HCT116 (cell line): ENCODE measurements around the gene PRR16. TPM values are rescaled to one million over a fixed set of nuclear protein-coding genes. Genes with fewer than 3 reads are reported as not detected.

Source experiments
- ATAC-seq: fragments of 200-7000 bp; cut with Tn5 transposase; 2 replicates; pipeline ENCODE4 v1.9.1; 2020; ENCODE audit warnings: mild to moderate bottlenecking, moderate library complexity
- BruUV-seq: library from RNA; stranded (reverse); fragments of 400-500 nt; replicated peaks from 2 replicates; lab custom pipeline; 2021; lab: Mats Ljungman, UMichigan
- CTCF ChIA-PET: fragments of 300-600 bp; sonication (Branson Sonifier 250); formaldehyde crosslinking; loops from one replicate; lab custom pipeline; 2021; ENCODE audit warnings: antibody characterized with exemption; lab: Charles Lee
- POLR2A ChIA-PET: fragments of 300-600, 350-600 bp; sonication (Branson Sonifier 250); formaldehyde crosslinking; loops from one replicate; lab custom pipeline; 2021; ENCODE audit warnings: antibody characterized with exemption; lab: Charles Lee
- RAD21 ChIA-PET, 2 experiments: fragments of 300-600 bp; sonication (Branson Sonifier 250); formaldehyde crosslinking; loops; one replicate each; lab custom pipeline; 2023; ENCODE audit warnings: low total read pairs in 2 of 2; ENCODE audit not compliant: uncharacterized antibody in 2 of 2, unreplicated experiment in 2 of 2, low non-redundant PET in 1 of 2; lab: Charles Lee
- DNase-seq: peaks from one replicate; pipeline ENCODE4 v3.0.0-alpha.2; 2010; ENCODE audit warnings: low read depth, low spot score
- H2AFZ ChIP-seq: fragments of 200-600 bp; shearing (Covaris generic), sonication (generic); 2 replicates; pipeline ENCODE4 v1.6.1; 2017; ENCODE audit warnings: low read depth, mixed run types, mixed read lengths, antibody characterized with exemption, low read length; ENCODE audit not compliant: poor library complexity, severe bottlenecking
- H3K27ac ChIP-seq: 2 replicates; pipeline ENCODE4 v1.5.1; 2012; ENCODE audit warnings: low read depth, low read length
- H3K27me3 ChIP-seq: fragments of 200-600 bp; sonication (generic); 2 replicates; pipeline ENCODE4 v1.6.1; 2016; ENCODE audit warnings: mixed run types, low read length, mixed read lengths; ENCODE audit not compliant: insufficient read depth
- H3K36me3 ChIP-seq, 2 experiments: fragments of 200-500 bp in 1 of 2; fragments of 200-600 bp in 1 of 2; sonication (Bioruptor generic) in 1 of 2; sonication (generic) in 1 of 2; 2 replicates each; pipeline versions ENCODE4 v1.5.1 to v1.6.1; 2014 to 2016; ENCODE audit warnings: low read length in 2 of 2, inconsistent platforms in 1 of 2, mixed read lengths in 1 of 2, mixed run types in 1 of 2; ENCODE audit not compliant: insufficient read depth in 2 of 2, control insufficient read depth in 1 of 2
- H3K4me1 ChIP-seq, 2 experiments: fragments of 200-600 bp in 1 of 2; sonication (generic) in 1 of 2; 2 replicates each; pipeline versions ENCODE4 v1.5.1 to v1.6.1; 2012 to 2017; ENCODE audit warnings: low read length in 2 of 2, inconsistent platforms in 1 of 2, mild to moderate bottlenecking in 1 of 2, mixed read lengths in 1 of 2, mixed run types in 1 of 2, moderate library complexity in 1 of 2; ENCODE audit not compliant: insufficient read depth in 2 of 2, control insufficient read depth in 1 of 2
- H3K4me2 ChIP-seq: fragments of 200-600 bp; sonication (generic); 2 replicates; pipeline ENCODE4 v1.6.1; 2017; ENCODE audit warnings: mixed run types, low read length, mixed read lengths
- H3K4me3 ChIP-seq, 2 experiments: fragments of 200-600 bp in 1 of 2; sonication (generic) in 1 of 2; replicated peaks in 1 of 2; 2 replicates each; pipeline ENCODE4 v1.5.1; 2011 to 2016; ENCODE audit warnings: low read length in 2 of 2, control low read depth in 1 of 2, low read depth in 1 of 2, mild to moderate bottlenecking in 1 of 2, mixed read lengths in 1 of 2, mixed run types in 1 of 2
- H3K79me2 ChIP-seq: fragments of 200-600 bp; sonication (generic); 2 replicates; pipeline ENCODE4 v1.6.1; 2017; ENCODE audit warnings: mild to moderate bottlenecking, mixed run types, low read length, moderate library complexity, mixed read lengths; ENCODE audit not compliant: insufficient read depth
- H3K9ac ChIP-seq: fragments of 200-600 bp; sonication (generic); 2 replicates; pipeline ENCODE4 v1.6.1; 2016; ENCODE audit warnings: low read length, mixed read lengths
- H3K9me2 ChIP-seq: fragments of 200-600 bp; sonication (generic), shearing (Covaris generic); 2 replicates; pipeline ENCODE4 v1.6.1; 2017; ENCODE audit warnings: mixed run types, mild to moderate bottlenecking, moderate library complexity; ENCODE audit not compliant: insufficient read depth
- H3K9me3 ChIP-seq, 2 experiments: fragments of 200-500 bp in 1 of 2; fragments of 200-600 bp in 1 of 2; sonication (Bioruptor generic) in 1 of 2; sonication (generic) in 1 of 2; 2 replicates each; pipeline ENCODE4 v1.6.1; 2014 to 2017; ENCODE audit warnings: low read length in 2 of 2, mixed read lengths in 2 of 2, inconsistent platforms in 1 of 2, low read depth in 1 of 2, mild to moderate bottlenecking in 1 of 2, mixed run types in 1 of 2, moderate library complexity in 1 of 2; ENCODE audit not compliant: control insufficient read depth in 1 of 2, insufficient read depth in 1 of 2
- H4K20me1 ChIP-seq: fragments of 200-600 bp; sonication (generic), shearing (Covaris generic); 2 replicates; pipeline ENCODE4 v1.6.1; 2017; ENCODE audit warnings: mixed run types, mild to moderate bottlenecking, moderate library complexity; ENCODE audit not compliant: insufficient read depth
- CBX3 ChIP-seq: IDR thresholded peaks from 2 replicates; pipeline ENCODE4 v1.6.1; 2012; ENCODE audit warnings: low read depth
- CEBPB ChIP-seq: IDR thresholded peaks from 2 replicates; pipeline ENCODE4 v1.6.1; 2012; ENCODE audit warnings: low read depth
- ELF1 ChIP-seq: IDR thresholded peaks from 2 replicates; pipeline ENCODE4 v1.6.1; 2012; ENCODE audit warnings: low read depth, borderline replicate concordance
- EZH2phosphoT487 ChIP-seq: fragments of 200-600 bp; IDR thresholded peaks from 2 replicates; pipeline ENCODE4 v1.6.1; 2018; ENCODE audit warnings: antibody characterized with exemption, borderline replicate concordance
- FOSL1 ChIP-seq: IDR thresholded peaks from 2 replicates; pipeline ENCODE4 v1.6.1; 2012; ENCODE audit warnings: low read depth
- POLR2A ChIP-seq: IDR thresholded peaks from 2 replicates; pipeline ENCODE4 v1.7.0; 2011; ENCODE audit warnings: borderline replicate concordance; ENCODE audit not compliant: insufficient read depth, insufficient read length; ENCODE audit errors: extremely low read depth
- SIN3A ChIP-seq: IDR thresholded peaks from 2 replicates; pipeline ENCODE4 v1.6.1; 2012; ENCODE audit warnings: low read depth
- SP1 ChIP-seq: IDR thresholded peaks from 2 replicates; pipeline ENCODE4 v1.6.1; 2012; ENCODE audit warnings: low read depth
- ZNF274 ChIP-seq: fragments of 200-500 bp; sonication (Bioruptor generic); IDR thresholded peaks from 2 replicates; pipeline ENCODE4 v1.6.1; 2014; ENCODE audit warnings: mild to moderate bottlenecking, low read depth, low read length, inconsistent platforms
- intact Hi-C: fragments of 100-400 bp; cut with micrococcal nuclease; formaldehyde crosslinking; loops from 2 replicates; pipeline ENCODE4 v1.10.0; 2022
- total RNA-seq: library from RNA; stranded (reverse); gene quantifications from one replicate; pipeline ENCODE4 v1.2.1, GENCODE V29; 2021; ENCODE audit not compliant: unreplicated experiment
- TF ChIP-seq, protein P1 (sequence below): IDR thresholded peaks from 2 replicates; pipeline ENCODE4 v1.6.1; 2012
- TF ChIP-seq, protein P2 (sequence below): IDR thresholded peaks from 2 replicates; pipeline ENCODE4 v1.6.1; 2012; ENCODE audit warnings: low read depth
- TF ChIP-seq, protein P3 (sequence below), 3 experiments: fragments of 200-600 bp in 1 of 3; sonication (generic) in 1 of 3; IDR thresholded peaks in 2 of 3; conservative IDR thresholded peaks in 1 of 3; 2 replicates each; pipeline ENCODE4 v1.5.1; 2012 to 2017; ENCODE audit warnings: low read depth in 2 of 3, low read length in 2 of 3, antibody characterized with exemption in 1 of 3, borderline replicate concordance in 1 of 3, control low read depth in 1 of 3, mild to moderate bottlenecking in 1 of 3, mixed read lengths in 1 of 3, mixed run types in 1 of 3, moderate library complexity in 1 of 3; ENCODE audit not compliant: insufficient read depth in 1 of 3
- TF ChIP-seq, protein P4 (sequence below): IDR thresholded peaks from 2 replicates; pipeline ENCODE4 v1.6.1; 2012

The PRR16 gene
- total RNA-seq, 1 experiment from 2014 or later: 0.42 TPM

DNA sequence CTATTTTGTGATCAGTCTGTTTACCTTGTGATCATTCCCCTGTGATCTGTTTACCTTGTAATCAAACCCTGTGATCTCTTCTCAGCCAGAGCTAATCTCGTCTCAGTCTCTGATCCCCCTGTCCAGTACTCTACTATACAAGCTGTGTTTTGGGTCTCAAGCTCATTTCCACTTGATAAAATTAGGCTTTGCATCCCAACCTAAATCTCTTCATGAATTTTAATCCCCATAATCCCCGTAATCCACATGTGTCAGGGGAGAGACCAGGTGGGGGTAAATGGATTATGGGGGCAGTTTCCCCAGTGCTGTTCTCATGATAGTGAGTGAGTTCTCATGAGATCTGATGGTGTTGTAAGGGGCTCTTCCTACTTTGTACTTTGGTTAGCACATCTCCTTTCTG lies 157.2 kb downstream of the PRR16 start:
- Histone ChIP-seq H3K79me2 (no peaks in the 10 kb centered on the region), H3K27ac (no peak overlapping the region), H3K4me2 (no peak overlapping the region), H3K36me3 (no peaks in the 10 kb centered on the region), H3K9me2 (peaks cover 4% of the 10 kb centered on the region; the same call in 1 of the 2 replicates), H3K9ac (no peak overlapping the region), H2AFZ (no peak overlapping the region), H3K27me3 (no peaks in the 10 kb centered on the region), H3K9me3 (no peaks in the 10 kb centered on the region)
- ChIA-PET POLR2A (no interaction called here), CTCF (no interaction called here), RAD21 (no interaction called here)
- DNase-seq: no peak
- intact Hi-C loops: no loop called here
- TF ChIP-seq ZNF274 (no peak), SIN3A (no peak), ELF1 (no peak), CEBPB (no peak), SP1 (no peak)
- TF ChIP-seq, protein P1, sequence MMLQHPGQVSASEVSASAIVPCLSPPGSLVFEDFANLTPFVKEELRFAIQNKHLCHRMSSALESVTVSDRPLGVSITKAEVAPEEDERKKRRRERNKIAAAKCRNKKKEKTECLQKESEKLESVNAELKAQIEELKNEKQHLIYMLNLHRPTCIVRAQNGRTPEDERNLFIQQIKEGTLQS: no peak
- TF ChIP-seq, all 23 proteins: peak for 0
- BruUV-seq: no TSS peak
- Histone ChIP-seq H3K4me1 (no peaks in the 10 kb centered on the region), H3K4me3 (no peak overlapping the region), H4K20me1 (no peaks in the 10 kb centered on the region)
- no peak for ATAC-seq

DNA sequence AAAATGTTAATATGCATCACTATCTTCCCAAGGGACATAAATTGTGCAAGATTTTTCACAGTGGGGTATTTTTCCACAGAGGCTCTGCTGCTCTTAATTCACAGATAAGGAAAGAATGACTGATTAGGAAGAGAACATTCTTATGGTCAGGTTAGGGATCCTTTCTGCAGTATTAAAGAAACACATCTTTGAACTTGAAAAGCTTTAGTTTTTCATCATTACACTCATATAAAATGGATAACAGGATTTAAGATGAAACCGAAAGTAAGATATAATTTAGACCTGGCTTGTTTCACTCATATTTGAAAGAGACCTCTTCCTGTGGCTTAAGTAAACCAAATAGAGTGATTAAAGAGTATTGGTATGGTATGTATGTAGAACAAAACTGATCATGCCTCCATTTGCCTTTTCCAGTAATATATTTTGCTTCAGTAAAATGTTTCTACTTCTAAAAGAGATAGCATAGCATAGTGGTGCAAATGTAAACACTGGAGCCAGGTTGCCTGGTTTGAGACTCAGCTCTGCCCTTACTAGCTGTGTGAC lies 160.0 kb downstream of the PRR16 start:
- no peaks in the 10 kb centered on the region for H3K79me2 ChIP-seq
- no peaks in the 10 kb centered on the region for H3K36me3 ChIP-seq
- no TSS peak for BruUV-seq
- TF ChIP-seq, protein P1: no peak
- no peak for TF ChIP-seq EZH2phosphoT487
- TF ChIP-seq POLR2A: no peak
- TF ChIP-seq, protein P2, sequence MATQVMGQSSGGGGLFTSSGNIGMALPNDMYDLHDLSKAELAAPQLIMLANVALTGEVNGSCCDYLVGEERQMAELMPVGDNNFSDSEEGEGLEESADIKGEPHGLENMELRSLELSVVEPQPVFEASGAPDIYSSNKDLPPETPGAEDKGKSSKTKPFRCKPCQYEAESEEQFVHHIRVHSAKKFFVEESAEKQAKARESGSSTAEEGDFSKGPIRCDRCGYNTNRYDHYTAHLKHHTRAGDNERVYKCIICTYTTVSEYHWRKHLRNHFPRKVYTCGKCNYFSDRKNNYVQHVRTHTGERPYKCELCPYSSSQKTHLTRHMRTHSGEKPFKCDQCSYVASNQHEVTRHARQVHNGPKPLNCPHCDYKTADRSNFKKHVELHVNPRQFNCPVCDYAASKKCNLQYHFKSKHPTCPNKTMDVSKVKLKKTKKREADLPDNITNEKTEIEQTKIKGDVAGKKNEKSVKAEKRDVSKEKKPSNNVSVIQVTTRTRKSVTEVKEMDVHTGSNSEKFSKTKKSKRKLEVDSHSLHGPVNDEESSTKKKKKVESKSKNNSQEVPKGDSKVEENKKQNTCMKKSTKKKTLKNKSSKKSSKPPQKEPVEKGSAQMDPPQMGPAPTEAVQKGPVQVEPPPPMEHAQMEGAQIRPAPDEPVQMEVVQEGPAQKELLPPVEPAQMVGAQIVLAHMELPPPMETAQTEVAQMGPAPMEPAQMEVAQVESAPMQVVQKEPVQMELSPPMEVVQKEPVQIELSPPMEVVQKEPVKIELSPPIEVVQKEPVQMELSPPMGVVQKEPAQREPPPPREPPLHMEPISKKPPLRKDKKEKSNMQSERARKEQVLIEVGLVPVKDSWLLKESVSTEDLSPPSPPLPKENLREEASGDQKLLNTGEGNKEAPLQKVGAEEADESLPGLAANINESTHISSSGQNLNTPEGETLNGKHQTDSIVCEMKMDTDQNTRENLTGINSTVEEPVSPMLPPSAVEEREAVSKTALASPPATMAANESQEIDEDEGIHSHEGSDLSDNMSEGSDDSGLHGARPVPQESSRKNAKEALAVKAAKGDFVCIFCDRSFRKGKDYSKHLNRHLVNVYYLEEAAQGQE: no peak
- TF ChIP-seq, protein P3, sequence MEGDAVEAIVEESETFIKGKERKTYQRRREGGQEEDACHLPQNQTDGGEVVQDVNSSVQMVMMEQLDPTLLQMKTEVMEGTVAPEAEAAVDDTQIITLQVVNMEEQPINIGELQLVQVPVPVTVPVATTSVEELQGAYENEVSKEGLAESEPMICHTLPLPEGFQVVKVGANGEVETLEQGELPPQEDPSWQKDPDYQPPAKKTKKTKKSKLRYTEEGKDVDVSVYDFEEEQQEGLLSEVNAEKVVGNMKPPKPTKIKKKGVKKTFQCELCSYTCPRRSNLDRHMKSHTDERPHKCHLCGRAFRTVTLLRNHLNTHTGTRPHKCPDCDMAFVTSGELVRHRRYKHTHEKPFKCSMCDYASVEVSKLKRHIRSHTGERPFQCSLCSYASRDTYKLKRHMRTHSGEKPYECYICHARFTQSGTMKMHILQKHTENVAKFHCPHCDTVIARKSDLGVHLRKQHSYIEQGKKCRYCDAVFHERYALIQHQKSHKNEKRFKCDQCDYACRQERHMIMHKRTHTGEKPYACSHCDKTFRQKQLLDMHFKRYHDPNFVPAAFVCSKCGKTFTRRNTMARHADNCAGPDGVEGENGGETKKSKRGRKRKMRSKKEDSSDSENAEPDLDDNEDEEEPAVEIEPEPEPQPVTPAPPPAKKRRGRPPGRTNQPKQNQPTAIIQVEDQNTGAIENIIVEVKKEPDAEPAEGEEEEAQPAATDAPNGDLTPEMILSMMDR (IDR thresholded peaks at IDR 0.05 in 2 of 3, conservative IDR thresholded peaks at IDR 0.05 in 1 of 3; ENCODE audit: borderline replicate concordance in 1 of 3, insufficient read depth in 1 of 3, low read depth in 2 of 3, low read length in 2 of 3): no peak
- TF ChIP-seq FOSL1: no peak
- TF ChIP-seq, protein P4, sequence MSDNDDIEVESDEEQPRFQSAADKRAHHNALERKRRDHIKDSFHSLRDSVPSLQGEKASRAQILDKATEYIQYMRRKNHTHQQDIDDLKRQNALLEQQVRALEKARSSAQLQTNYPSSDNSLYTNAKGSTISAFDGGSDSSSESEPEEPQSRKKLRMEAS: no peak
- TF ChIP-seq ELF1: no peak
- no peak for TF ChIP-seq CBX3
- H3K4me3 ChIP-seq: no peak overlapping the region
- H3K27ac ChIP-seq: no peak overlapping the region
- no peak overlapping the region for H2AFZ ChIP-seq
- H3K9me3 ChIP-seq: no peaks in the 10 kb centered on the region
- H4K20me1 ChIP-seq: no peaks in the 10 kb centered on the region
- RAD21 ChIA-PET: no interaction called here
- POLR2A ChIA-PET: no interaction called here
- DNase-seq: no peak
- no peaks in the 10 kb centered on the region for H3K27me3 ChIP-seq
- intact Hi-C loops: no loop called here
- CTCF ChIA-PET: interaction anchor here (0.8 kb wide), 1 partner anchor 32 kb away, joined by 3 read pairs; no protein-coding TSS in a partner anchor
- H3K4me2 ChIP-seq: no peak overlapping the region
- no peaks in the 10 kb centered on the region for H3K9me2 ChIP-seq
- no peak for ATAC-seq
- no peaks in the 10 kb centered on the region for H3K4me1 ChIP-seq
- H3K9ac ChIP-seq: no peak overlapping the region
